Stimulated activated CD8-positive, alpha-beta memory T cell treated with anti-CD3 and anti-CD28 coated beads, Interleukin-12 subunit alpha, Interleukin-12 subunit beta, amount 100 ng/mL, for 4 hours (primary cell): ENCODE results near the gene TACR1.
"Not testable (repeated sequence)": the region's sequence is repeated elsewhere in the genome, so short reads cannot be mapped to it uniquely, and the experiment has no call there.

Source experiments
- DNase-seq: peaks from one replicate; pipeline ENCODE4 v3.0.0-alpha.2; 2020; ENCODE audit warnings: low read depth

The TACR1 gene

DNA sequence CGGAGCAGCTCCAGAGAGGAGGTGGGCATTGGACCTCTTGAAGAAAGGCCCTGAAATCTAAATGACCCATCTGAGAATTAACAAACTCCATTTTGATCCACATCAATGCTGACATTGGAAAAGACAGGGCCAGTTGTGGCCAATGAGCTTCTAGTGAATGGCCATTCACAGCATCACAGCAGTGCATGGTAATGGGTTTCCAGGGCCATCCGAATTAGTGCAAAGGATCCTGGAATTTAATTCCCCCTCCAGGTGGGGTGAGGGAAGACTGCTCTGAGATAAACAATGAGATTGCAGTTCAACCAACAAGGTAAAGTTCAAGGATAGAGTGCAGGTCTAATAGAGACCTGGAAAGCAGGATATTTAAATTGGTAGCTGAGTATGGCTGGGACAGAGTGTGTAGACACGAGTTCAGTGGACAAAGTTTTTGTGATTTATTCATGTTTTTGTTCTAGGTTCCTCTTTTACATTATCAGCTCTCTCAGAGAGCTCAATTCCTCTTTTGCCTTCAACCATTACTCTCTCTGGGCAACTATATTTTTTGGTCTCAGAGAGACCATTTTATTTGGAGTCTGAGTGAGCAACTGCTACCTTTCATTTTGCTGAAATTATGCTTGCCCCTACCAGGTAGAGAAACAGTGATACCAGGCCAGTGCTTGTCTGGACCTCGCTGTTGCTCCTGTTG, 5.0 kb downstream of the TACR1 start:
- no peak for DNase-seq

DNA sequence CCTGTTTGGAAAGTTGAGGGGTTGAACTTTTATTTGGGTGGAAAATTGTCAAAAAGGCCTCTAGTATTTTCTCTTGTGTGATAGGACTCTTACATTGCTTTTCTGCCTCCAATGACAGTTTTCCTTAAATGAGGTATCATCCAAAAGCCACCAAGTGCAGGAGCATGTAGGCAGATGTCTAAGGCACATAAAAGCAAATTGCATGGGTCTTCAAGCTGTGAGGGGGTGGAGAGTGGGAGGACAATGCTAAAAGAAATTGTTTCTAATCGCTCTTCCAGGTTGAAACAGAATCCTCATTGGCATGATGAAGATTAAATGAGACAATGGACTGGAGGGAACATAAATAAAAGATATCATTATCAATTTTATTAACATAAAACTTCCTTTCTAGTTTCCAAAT, 6.8 kb downstream of the TACR1 start:
- DNase-seq, result no peak

DNA sequence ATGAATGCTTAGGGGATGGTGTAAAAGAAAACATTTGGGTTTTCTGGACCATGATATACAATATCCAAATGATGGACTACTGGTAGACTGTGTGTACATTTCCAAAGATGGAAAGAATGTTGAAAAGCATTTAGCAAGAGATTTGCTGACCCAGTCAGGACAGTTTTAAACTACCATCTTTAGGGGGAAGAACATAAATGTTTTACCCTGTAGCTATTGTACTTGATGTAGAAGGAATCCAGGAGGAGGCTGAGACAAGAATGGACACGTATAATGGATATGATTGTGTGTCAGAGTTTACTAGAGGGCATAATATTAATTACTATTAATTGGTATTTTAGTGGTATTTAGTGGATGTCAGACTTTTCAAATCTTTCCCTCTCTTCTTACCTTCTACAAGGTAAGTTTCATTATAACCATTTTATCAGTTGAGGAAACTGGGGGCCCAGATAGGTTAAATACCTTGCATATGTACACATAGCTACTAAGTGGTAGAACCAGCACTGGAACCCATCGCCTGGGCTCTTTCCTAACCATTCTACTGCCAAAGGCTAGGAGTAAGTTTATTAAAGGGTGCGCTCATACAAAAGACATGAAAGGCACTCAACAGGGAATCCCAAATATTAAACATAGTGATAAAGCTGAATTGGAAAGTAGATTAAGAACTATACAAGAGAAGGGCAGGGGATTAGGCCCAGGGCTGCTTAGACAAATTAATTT, 8.9 kb downstream of the TACR1 start:
- no peak for DNase-seq

DNA sequence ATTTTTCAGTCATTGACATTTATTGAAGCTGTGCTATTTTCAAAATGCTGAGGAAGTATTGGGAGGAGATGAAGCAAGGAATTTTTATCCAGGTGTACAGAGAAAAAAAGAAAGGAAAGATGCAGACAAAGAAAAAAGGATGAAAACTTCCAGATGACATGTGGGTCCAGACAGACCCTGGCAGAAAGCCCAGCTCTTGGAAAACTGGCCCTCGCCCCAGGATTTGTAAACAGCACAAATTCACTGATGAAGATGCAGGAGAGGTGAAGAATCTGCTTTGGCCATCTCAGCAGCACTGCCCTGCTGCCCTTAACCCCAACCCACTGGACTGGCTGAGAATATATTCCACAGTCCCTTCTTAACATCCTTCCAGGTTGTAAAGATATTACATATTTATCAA, 12.5 kb downstream of the TACR1 start:
- DNase-seq, result no peak

DNA sequence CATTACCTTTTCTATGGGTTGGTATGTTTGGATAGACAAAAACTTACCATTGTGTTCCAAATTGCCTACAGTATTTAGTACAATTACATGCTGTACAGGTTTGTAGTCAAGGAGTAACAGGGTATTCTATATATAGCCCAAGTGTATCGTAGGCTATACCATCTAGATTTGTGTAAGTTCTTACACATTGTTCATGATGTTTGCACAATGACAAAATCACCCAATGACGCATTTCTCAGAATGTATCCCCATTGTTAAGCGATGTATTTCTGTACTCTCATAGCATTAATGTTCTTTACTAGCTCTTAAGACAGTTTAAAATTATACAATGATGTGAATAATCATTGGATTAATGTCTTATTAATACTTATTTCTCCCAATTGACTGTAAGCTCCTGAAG, 16.7 kb downstream of the TACR1 start:
- no peak for DNase-seq

DNA sequence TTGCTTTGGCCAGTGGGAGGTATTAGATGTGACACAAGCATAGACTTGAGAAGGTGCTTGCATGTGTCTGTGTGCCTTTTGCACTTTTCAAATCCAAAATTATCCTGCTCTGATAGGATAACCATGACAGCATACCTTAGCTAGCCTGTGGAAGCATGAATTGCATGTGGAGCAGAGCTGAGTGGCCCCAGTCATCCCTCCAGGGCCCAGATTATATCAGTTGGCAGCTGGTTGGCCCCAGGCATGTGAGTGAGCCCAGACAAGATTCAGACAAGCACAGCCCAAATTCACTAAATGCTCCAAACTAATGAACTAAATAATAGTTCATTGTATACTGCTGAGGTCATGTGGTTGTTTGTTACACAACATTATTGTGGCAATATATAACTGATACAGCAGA, 18.8 kb downstream of the TACR1 start:
- no peak for DNase-seq

DNA sequence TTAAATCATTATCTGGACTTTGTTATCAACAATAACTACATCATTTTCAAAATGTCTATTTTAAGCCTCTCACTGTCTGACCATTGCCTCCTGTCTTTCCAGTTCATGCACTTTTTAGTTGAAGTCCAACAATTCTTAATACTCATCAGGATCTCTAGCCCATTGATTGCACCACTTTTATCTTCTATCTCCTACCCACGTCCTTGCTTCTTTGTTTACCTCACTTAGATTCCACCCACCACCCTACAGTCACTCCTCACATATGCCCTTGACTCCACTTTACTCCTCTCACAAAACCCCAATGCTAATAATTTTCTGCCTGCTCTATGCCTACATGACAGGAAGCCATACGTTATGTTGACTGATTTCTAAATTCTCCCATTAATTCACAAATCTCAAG, 21.9 kb downstream of the TACR1 start:
- DNase-seq, result no peak

DNA sequence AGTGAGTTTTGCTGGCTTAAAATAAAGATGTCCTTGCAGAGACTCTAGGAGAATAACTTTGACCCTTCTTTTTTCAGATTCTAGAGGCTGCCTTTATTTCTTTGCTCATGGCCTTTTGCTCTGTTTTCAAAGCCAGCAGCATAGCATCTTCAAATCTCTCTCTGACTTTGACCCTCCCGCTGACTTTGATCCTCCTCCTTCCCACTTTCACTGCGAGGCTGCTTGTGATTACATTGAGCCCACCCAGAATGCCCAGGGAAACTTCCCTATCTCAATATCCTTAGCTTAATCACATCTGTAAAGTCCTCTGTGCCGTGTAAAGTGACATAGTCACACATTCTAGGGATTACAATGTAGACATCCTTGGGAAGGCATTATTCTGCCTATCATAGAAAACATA, 23.9 kb downstream of the TACR1 start:
- DNase-seq, result no peak

DNA sequence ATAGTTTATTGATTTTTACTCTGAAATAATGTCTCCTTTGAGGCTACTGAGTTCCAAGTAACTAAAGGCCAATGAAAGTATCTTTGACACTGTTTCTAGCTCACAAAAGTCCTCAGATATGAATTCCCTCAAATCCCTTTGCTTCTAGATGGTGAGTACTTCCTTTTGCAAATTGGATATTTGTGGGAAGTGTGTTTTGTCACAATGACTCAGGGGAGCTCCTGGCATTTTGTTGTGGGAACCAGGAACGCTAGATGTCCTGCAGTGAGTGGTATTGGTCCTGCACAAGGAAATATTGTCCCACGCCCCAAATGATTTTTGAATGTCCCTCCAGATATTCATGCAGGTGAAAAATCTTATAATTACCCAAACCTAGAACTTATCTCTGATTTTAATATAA, 24.3 kb downstream of the TACR1 start:
- DNase-seq, result no peak

DNA sequence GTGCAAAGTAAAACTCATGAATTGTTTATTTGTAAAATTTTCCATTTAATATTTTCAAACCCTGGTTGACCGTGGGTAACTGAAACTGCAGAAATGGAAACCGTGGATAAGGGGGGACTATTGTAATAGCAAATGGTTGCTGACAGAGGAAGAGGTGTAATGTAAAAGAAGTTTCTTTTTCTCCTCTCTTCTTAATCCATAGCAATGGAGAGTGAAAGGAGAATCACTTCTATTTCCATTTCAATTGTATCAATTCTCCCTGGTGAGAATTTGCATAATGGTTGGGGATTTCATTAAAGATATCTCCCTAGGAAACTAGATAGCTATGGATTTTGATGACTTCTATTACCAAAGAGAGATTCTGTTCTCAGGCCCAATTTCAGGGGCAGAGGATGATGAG, 24.8 kb downstream of the TACR1 start:
- DNase-seq, result no peak

DNA sequence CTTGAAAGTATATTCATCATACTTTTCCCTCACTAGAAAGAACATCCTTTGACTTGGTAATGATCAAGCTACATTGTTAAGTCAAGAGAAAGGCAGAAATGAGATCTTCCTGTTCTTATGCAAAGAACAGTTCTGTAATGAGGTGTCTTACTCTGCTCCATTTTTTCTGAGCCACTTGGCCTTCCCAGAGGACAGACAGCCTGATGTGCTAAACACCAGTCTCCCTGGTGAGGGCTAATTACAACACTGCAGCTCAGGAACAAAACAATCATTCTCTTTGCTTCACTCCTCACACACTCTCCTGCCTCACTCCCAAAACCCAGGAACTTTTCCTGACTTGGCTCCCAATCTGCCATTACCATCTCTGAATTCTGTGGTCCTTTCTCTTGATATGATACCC, 25.6 kb downstream of the TACR1 start:
- no peak for DNase-seq

DNA sequence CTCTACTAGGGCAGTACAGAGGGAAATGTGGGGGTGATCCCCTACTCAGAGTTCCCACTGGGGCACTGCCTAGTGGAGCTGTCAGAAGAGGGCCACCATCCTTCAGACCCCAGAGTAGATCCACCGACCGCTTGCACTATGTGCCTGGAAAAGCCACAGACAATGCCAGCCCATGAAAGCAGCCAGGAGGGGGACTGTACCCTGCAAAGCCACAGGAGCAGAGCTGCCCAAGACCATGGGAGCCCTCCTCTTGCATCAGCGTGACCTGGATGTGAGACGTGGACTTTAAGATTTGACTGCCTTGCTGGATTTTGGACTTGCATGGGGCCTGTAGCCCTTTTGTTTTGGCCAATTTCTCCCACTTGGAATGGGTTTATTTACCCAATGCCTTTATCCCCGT, 27.9 kb downstream of the TACR1 start:
- not testable (repeated sequence) for DNase-seq

DNA sequence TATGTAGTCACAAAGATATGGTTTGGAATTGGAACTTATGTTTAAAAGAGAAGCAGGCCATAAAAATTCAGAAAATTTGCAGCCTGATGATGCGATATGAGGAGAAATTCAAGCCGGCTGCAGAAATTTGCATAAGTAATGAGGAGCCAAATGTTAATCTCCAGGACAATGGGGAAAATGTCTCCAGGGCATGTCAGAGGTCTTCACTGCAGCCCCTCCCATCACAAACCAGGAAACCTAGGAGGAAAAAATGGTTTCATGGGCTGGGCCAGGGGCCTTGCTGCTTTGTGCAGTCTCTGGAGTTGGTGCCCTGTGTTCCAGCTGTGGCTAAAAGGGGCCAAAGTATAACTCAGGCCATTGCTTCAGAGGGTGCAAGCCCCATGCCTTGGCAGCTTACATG, 28.4 kb downstream of the TACR1 start:
- no peak for DNase-seq

DNA sequence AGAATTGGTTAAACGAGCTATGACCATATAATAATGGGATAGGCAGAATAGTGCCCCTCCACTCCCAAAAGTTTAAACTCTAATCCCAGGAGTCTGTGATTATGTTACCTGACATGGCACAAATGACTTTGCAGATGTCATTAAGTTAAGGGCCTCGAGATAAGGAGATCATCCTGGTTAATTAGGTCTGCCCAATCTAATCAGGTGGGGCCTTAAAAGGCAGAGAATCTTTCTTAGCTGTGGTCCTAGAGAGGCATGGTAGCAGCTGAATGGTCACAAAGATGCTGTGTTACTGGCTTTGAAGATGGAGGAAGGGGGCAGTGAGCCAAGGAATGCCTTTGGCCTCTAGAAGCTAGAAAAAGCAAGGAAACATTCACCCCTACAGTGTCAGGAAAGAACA, 31.1 kb downstream of the TACR1 start:
- DNase-seq, result no peak

DNA sequence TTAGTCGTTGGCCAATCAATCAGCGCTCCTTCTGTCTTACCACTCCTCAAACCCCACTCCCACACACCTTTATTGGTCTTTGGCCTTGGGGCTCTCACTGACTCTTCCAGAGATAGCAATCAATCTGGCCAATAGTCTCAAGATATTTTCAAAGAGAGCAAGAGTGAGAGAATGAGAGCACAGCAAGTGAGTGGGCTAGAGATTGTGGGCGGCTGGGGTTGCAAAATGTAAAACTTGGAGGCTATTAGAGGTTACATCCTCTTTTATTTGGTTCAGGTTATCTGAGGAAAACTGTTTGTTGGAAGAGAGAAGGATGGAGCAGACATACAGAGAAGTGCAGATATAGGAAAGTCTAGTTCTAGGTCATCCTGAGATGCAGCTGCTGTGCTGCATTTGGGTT, 32.8 kb downstream of the TACR1 start:
- no peak for DNase-seq

DNA sequence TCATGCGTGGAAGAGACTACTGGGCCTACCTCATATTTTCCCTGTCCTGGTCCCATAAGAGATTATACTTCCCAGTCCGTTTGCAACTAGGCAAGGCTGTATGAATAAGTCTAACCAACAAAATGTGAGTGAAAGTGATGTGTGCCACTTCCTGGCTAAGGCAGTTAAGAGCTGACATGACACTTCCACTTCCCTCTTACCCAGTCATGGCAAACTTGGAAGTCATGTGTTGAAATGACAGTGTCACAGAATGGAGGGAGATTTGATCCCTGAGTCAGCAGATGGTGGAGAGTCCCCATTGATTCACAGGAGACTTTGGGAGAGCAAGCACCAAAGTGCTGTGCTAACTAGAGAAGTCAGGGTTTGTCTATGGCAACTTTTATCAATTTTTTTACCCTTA, 36.4 kb downstream of the TACR1 start:
- no peak for DNase-seq

DNA sequence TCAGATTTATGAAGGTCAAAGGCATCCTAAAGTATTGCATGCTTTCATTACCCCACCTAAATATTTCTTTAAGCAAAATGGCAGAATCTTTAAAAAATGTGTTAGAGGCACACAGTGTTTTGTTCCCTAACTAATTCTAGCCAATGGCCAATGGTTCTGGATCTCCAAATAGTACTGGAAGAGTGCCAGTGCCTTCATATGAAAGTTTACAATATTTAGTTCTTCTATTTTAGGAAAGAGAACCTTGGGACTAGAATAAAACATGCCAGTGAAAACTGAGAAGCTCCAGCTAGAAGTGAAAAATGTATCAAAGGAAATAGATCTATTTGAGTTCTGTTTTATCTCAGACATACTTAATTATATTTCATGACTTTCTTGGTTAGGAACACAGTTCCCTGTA, 37.1 kb downstream of the TACR1 start:
- DNase-seq, result no peak

DNA sequence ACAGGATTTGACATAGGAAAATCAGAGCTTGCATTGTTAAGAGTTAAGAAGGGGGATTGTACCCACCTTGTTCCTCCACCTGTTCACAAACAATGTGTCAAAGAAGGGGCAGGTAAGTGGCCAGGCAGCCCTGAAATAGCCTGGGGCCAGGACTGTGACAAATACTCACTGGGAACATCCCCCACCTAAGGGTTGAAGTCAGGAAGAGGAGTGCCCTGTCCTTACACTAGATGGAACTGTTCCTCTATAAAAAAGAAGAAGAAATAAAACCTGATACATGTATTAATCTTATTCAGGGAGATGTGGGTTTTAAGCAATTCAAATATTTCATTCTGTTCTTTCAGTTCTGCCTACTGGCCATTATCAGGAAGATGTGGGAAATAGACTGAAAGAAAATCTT, 41.9 kb downstream of the TACR1 start:
- DNase-seq, result no peak

DNA sequence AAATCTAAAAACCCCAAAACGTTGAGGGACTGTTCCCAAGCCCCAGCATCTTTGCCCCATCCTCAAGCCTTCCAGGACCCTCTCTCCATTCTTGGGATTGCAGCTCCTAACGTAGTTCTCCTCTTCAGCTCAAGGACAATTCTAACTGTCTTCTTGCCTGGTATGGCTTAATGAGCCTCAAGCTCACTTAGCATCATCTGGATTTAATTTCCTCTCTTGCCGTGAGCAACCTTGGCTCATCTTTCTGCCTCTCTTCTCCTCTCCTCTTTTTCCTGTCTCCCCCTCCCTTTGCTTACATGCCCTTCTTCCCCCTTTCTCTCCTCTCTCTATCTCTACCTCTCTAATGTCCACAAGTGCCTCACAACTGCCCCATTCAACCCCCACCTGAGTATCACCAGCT, 44.2 kb downstream of the TACR1 start:
- DNase-seq, result no peak

DNA sequence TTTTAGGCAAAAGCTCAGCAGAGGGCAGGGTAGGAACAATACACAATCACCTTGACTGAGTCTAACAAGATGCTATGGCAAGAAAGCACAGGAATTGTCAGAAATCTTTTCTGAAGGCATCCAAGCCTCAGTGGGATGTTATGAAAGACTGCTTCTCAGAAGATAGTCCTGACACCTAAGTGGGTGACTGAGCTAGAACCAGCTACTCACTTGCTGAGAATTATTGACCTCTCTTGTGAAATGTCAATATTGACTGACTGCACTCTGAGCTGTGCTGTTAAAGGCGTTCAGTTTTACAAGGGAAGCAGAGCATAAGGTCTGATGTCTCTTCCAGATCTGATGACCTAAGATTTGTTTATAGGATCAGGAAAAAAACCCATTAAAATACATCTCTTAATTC, 46.1 kb downstream of the TACR1 start:
- DNase-seq, result no peak

DNA sequence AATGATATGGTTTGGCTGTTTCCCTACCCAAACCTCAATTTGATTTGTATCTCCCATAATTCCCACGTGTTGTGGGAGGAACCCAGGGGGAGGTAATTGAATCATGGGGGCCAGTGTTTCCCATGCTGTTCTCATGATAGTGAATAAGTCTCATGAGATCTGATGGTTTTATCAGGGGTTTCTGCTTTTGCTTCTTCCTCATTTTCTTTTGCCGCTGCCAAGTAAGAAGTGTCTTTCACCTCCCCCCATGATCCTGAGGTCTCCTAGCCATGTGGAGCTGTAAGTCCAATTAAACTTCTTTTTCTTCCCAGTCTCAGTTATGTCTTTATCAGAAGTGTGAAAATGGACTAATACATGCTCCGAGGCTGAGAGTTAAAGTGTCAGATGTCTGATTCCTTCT, 47.1 kb downstream of the TACR1 start:
- not testable (repeated sequence) for DNase-seq

DNA sequence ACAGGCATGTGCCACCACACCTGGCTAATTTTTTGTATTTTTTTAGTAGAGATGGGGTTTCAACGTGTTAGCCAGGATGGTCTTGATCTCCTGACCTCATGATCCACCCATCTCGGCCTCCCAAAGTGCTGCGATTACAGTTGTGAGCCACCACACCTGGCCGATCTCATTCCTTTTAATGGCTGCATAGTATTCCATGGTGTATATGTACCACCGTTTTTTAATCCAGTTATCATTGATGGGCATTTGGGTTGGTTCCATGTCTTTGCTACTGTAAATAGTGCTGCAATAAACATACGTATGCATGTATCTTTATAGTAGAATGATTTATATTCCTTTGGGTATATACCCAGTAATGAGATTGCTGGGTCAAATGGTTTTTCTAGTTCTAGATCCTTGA, 51.4 kb downstream of the TACR1 start:
- DNase-seq, result not testable (repeated sequence)

DNA sequence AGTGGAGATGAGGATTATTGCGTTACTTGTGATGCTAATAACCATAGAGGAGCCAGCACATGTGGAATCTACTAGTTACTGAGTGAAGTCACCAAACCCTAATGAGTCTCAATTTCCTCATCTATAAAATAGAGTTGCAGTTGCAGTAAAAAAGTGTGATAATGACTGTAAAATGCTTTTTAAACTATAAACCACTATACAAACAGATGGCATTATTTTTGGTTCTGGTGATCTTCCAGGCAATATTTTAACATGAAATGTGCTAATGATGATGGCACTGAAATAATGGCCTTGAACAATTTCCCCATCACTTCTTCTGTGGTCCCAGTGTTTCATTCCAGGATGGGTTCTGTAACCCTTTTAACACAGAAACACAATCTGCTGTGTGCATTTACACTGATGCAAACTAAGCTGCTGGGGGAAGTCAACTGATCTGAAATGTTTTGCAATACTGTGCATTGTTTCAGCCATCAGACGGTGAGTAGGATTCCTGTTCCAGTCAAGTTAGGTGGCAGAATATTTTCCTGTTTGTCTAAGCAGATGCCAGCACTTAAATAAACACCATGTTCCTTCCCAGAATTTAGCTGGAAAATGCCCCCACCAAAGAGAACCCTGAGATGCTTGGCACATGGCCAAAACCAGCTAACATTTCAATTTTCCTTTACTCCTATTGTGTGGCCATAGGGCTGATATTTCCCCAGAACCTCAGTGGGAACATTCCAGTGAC, 52.6 kb downstream of the TACR1 start:
- DNase-seq, result no peak
